ENCODE measurements around the gene SOWAHA.
"Not testable (repeated sequence)": the region's sequence is repeated elsewhere in the genome, so short reads cannot be mapped to it uniquely, and the experiment has no call there.

Gene SOWAHA

DNA sequence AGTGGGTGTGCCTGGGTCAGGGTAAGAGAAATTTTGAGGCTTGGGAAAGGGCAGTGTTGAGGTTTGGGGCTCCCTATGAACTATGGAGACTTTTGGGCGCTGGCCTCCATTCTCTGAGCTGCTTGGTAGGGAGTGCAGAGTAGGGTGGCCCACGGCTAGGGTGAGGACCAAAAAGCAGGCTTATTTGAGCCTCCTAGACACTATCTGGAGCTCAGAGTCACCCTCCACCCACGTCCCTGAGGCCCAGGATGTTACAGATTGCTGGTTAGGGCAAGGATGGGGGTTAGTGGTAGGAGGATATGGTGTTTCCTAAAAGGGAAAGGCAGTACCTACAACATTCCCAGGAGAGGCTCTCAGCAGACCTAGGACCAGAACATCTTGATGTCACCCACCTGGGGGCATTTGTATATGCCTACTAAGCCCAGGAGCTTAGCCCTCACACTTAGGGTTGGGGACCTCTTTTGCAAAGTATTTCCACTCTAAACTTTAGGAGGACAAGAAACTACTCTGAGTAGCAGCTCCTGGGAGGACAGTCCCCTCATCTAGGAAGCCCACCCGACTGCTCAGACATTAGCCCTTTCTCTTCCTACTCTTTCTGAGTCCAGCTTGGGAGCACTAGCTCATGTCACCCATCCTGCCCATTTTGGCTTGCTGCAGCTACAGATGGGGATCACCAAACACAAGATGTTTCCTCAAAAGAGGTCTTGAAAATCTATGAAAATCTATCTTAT is 15.0 kb downstream of the SOWAHA start:
- no peak for DNase-seq

- DNase-seq, result no peak
These were observed 15.9 kb downstream of the SOWAHA start for GRCh38 chr5:132828846-132829494.

GRCh38 chr5:132829742-132830435 is 16.8 kb downstream of the SOWAHA start:
- peak; percentile 42 to 71 (median 62) for DNase-seq

GRCh38 chr5:132830436-132831094 is 17.5 kb downstream of the SOWAHA start, which contains the start of gene SHROOM1:
TSS of gene SHROOM1 (minus strand) at chr5:132830647. CDS start at chr5:132826140, 4,507 bp downstream.
- DNase-seq, result no peak

- no peak for DNase-seq
These were observed 18.2 kb downstream of the SOWAHA start for GRCh38 chr5:132831095-132831860.

- DNase-seq, result no peak
These were observed 19.5 kb downstream of the SOWAHA start for GRCh38 chr5:132832612-132833011.

DNA sequence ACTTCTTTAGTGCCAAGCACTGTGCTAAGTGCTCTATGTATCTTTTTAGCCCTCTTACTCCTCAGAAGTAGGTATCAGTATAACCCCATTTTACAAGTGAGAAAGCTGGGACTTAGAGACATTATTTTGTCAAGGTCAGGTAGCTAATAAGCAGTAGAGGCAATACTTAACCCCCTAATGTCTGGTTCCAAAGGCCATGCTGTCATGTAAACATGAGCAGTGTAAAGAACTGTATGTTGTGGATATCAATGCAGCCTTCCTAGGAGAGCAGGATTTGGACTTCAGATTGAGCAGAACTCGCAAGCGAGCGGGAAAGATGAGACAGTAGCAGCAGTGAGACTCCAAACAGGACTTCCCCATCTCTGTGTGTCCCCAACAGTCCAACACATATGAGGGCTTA is 21.0 kb downstream of the SOWAHA start:
- no peak for DNase-seq

DNA sequence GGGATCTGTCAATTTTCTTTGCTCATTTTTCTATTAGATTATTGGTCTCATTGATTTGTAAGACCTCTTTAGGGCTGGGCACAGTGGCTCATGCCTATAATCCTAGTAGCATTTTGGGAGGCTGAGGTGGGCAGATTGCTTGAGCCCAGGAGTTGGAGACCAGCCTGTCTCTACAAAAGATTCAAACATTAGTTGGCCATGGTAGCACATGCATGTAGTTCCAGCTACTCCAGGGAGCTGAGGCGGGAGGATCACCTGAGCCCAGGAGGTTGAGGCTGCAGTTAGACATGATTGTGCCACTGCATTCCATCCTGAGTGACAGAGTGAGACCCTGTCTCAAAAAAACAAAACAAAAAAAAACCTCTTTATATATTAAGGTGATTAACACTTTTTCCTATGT is 23.8 kb downstream of the SOWAHA start:
- DNase-seq, result no peak

DNA sequence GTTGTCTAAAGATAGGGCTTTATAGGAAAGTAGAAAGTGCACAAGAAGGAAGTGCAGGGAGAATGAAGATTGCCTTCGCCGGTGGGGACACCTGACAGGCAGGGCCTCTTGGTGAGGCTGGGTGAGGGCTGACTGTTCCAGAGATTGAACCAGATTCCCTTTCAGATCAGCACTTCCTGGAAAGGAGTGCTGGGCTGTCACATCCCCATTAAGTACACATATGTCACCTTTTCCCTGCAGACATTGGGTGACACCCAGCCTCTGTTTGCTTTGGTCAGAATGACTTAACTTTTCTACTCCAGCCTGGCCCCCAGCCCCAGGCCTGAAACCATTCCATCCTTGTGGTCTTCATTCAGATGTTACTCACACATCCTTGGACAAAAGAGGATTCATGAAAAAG is 24.8 kb downstream of the SOWAHA start:
- no peak for DNase-seq

DNA sequence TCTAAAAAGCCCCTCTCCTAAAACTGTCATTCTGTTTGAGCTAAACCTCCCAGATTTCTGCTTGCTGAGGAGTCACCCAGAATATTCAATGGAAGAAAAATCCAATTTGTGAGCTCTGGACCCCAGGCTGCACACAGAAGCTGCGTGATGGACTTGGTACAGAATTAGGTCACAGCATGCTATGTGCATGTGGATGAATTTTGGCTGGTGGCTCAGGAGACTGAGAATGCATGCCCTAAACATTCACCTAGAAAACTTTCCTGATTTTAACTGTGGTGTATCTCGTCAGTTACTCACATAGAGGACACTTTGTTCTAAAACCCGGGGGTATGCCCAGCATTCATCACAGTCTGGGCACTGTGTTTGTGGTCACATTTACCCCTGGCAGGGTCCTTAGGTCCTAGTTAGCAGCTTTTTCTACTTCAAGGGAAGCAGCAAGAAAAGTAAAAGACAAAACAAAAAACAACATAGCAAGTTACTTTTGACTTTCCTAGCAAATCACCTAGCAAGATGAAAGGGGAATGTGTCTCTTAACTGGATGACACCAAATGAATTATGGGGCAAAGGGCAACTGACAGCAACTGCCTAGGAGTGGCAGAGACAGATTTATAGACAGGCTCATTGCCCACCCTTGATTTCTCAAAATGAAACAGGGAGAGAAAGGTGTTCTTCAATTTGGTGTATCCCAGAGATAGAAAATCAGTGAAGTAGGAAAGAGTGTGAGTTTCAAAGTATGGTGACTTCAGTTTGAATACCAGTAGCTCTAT is 25.6 kb downstream of the SOWAHA start:
- no peak for DNase-seq

- DNase-seq, result no peak
These were observed 26.6 kb downstream of the SOWAHA start for GRCh38 chr5:132839426-132840301.

GRCh38 chr5:132840313-132840712 is 27.2 kb downstream of the SOWAHA start:
- DNase-seq, result no peak

- DNase-seq, result no peak
These were observed 27.8 kb downstream of the SOWAHA start for GRCh38 chr5:132840896-132841295.

DNA sequence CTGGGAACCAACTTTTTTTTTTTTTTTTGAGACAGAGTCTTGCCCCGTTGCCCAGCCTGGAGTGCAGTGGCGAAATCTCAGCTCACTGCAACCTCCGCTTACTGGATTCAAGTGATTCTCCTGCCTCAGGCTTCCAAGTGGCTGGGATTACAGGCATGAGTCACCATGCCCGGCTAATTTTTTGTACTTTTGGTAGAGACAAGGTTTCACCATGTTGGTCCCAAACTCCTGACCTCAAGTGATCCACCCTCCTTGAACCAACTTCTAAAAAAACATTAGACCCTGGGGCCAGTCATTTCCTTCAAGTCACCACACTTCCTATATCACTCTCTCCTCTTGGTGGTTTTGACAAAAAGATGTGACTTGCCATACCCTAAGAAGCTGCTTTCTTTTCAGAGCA is 28.2 kb downstream of the SOWAHA start:
- DNase-seq, result no peak

DNA sequence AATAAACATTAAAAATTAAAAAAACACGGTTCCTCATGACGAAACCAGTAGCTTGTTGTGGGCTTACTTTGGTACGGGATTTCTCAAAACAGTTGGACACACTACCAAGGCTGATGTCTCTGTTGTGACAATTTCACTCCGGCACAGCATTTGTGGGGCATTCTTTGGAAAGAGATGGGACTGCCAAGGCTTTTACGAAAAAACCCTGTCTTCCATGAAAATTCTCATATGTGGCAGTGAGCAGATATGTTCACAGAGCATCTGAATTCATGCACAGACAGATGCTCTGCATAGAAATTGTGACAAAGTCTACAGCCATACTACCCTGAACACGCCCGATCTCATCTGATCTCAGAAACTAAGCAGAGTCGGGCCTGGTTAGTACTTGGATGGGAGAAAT is 35.2 kb downstream of the SOWAHA start:
- no peak for DNase-seq

DNA sequence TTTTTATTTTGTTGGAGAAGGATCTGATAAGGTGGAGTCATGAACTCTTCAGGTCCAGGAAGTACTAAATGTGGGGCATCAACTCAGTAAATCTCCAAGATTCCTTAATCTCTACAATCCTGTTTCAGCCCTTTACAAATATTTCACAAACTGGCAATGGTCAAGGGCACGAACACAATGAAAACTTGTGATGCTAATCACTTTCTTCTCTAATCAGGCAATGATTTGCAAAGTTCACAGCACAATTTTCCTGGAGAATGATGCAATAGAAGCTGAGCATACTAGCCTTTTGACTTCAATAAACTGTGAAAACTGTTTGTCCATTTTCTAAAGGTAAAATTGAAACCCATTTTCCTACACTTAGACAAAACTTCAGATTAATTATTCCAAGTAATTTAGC is 36.2 kb downstream of the SOWAHA start:
- DNase-seq, result no peak

- no peak for DNase-seq
These were observed 37.0 kb downstream of the SOWAHA start for GRCh38 chr5:132850066-132850465.

DNA sequence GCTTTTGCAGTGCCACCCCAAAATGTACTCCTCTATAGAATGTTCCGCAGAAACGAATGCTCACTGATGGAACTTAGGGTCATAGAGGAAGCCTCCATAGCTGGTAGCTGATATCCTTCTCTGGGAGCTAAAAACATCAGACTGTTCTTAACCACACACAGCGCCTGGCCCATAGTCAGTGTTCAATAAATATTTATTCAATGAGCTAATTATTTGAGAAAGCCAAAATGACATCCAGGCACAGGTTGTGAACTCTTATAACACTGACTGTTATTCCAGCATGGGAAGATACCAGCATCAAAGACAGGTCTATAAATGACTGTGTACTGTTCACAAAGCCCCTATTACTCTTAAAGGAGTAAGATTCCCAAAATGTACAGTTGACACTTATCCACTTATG is 40.2 kb downstream of the SOWAHA start:
- no peak for DNase-seq

DNA sequence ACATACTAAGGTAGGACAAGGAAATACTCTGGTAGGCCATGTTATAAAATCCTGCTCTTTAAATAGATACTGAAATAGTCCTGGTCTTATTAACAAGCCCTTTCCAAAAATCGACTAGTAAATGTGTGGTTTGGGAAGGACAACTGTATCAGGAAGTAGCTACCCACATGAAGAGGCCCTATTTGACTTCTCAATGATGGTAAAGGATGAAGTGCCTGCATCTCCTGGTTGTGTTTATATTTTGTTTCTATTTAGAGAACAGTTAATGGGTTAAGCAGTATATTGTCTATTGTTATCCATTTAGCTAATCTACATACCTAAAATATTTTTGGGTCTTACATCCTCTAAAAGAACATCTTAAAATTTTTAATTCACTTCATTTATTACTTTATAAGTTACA is 40.7 kb downstream of the SOWAHA start:
- DNase-seq, result no peak

- DNase-seq, result no peak
These were observed 41.2 kb downstream of the SOWAHA start for GRCh38 chr5:132854301-132854700.

DNA sequence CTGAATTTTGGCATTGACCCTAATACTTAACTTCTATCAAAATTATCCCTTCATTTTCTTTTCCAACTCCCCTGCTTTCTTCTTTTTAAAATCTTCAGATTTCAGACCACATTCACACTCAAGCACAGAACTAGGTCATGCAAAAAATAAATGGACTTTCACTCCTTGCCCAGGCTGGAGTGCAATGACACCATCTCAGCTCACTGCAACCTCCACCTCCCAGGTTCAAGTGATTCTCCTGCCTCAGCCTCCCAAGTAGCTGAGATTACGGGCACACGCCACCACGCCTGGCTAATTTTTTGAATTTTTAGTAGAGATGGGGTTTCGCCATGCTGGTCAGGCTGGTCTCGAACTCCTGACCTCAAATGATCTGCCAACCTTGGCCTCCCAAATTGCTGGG is 41.9 kb downstream of the SOWAHA start:
- not testable (repeated sequence) for DNase-seq
